ENCODE measurements around the gene SIRT2. TPM values are rescaled to one million over a fixed set of nuclear protein-coding genes. Genes with fewer than 3 reads are reported as not detected.

SIRT2 gene
- total and polyA plus RNA-seq, 12 donors: 46.4 to 145 (median 67.9) TPM

- TF ChIP-seq POLR2A (IDR thresholded peaks at IDR 0.05): no peak
- TF ChIP-seq CTCF (IDR thresholded peaks at IDR 0.05): no peak
- Histone ChIP-seq H3K36me3 (replicated peaks in 1 of 2) (peaks cover 0 to 39% of the 10 kb centered on the region in 2 donors), H3K9me3 (replicated peaks in 1 of 3) (no peaks in the 10 kb centered on the region), H3K27ac (no peak overlapping the region), H3K4me1 (replicated peaks in 1 of 2) (peaks cover 0 to 3% of the 10 kb centered on the region in 2 donors), H3K4me3 (no peak overlapping the region), H3K27me3 (no peaks in the 10 kb centered on the region)
- DNase-seq: no peak
- WGBS, 4 donors: 90 to 96% (median 92%) methylated on average over 5 of the region's 5 CpGs
- intact Hi-C loops (cut with DNase I): loop anchor here in 1 of 2 donors (10.0 kb wide), 1 partner anchor 178 kb away; the partner anchor contains the start of gene CAPN12
These were observed 23.1 kb upstream of the SIRT2 start for GRCh38 chr19:38922482-38922881.

DNA sequence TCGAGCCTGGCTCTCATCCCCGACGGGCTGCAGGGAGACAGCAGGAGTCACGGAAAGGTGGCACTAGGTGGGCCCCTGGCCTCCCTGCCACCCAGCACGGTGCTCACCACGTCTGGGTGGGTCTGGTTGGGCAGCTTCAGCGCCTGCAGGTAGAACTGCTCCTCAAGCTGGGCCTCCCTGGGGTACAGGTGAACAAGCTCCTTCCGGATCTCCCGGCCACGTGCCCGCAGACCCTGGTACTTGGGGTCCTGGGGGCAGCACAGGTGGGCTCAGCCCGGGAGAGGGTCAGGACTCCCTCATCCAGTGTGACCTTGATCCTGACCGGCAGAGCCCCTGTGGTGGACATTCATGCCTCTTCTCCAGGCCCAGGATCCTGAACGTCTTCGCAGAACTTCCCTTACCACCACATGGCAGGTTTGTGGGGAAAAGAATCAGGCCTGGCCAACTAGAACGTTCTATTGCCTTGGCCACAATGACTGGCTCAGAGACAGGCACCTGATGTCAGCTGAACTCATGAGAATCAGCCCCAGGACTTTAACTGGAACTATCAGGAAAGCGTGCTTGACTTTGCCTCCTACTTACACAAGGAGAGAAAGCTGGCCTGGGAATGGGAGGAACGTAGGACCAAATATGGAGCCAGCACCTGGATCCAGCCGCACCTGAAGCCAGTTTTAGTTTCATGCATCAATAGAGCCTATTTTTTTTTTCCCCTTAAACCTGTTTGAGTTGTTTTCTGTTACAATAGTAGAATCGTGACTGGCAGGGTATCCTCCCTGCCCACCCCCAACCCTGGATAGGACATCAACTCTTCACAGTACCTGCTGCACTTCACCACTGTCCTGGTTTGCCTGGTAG is 22.2 kb upstream of the SIRT2 start:
- Histone ChIP-seq H3K4me1 (replicated peaks in 1 of 2) (peaks cover 0 to 3% of the 10 kb centered on the region in 2 donors), H3K36me3 (replicated peaks in 1 of 2) (peaks cover 0 to 39% of the 10 kb centered on the region in 2 donors), H3K4me3 (no peak overlapping the region), H3K27me3 (no peaks in the 10 kb centered on the region), H3K9me3 (replicated peaks in 1 of 3) (no peaks in the 10 kb centered on the region), H3K27ac (no peak overlapping the region)
- intact Hi-C loops (cut with DNase I): loop anchor here in 1 of 2 donors (10.0 kb wide), 1 partner anchor 177 kb away; the partner anchor contains the start of gene CAPN12
- TF ChIP-seq CTCF (IDR thresholded peaks at IDR 0.05): no peak
- no peak for TF ChIP-seq POLR2A (IDR thresholded peaks at IDR 0.05)
- WGBS, 4 donors: 85 to 96% (median 93%) methylated on average over 7 to 20 of the region's 20 CpGs
- DNase-seq: no peak

DNA sequence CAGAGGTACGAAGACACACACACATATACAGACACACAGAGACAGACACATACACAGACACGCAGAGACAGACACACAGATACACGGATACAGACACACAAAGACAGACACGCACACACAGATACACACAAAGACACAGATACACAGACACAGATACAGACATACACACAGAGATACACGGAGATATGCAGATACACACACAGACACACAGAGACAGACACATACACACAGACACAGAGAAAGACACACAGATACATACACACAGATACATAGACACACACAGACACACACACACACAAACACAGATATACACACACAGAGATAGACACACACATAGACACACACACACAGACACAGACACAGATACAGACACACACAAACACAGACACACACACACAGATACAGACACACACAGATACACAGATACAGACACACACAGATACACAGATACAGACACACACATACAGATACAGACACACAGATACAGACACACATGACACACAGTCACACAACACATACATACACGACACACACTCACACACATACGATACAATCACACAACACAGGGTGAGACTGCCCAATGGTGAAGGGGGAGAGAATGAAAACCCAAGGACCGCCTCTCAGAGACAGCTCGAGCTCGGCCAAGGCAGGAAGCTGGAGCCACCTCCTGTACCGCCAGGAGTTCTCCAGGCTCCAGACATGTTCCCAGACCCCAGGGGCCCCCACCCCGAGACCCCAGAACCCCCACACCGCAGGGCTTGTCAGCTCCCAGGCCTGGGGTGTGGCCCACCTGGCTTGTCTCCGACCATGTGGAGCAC is 21.4 kb upstream of the SIRT2 start:
- H3K27me3 ChIP-seq: no peaks in the 10 kb centered on the region
- intact Hi-C loops (cut with DNase I): loop anchor here in 1 of 2 donors (10.0 kb wide), 1 partner anchor 176 kb away; the partner anchor contains the start of gene CAPN12
- no peaks in the 10 kb centered on the region for H3K9me3 ChIP-seq (replicated peaks in 1 of 3)
- H3K4me3 ChIP-seq: no peak overlapping the region
- H3K4me1 ChIP-seq (replicated peaks in 1 of 2): peaks cover 0 to 3% of the 10 kb centered on the region in 2 donors
- H3K36me3 ChIP-seq (replicated peaks in 1 of 2): peaks cover 0 to 33% of the 10 kb centered on the region in 2 donors
- DNase-seq: no peak
- TF ChIP-seq POLR2A (IDR thresholded peaks at IDR 0.05) (no peak), CTCF (IDR thresholded peaks at IDR 0.05) (no peak)
- no peak overlapping the region for H3K27ac ChIP-seq
- 76 to 82% (median 78%) methylated on average over 10 to 14 of the region's 14 CpGs for WGBS, 4 donors
